SU-DHL-6 (cell line): Measurements from ENCODE around the gene TLCD2.

Source experiments
- H2AFZ ChIP-seq: fragments of 200-600 bp; sonication (generic); 2 replicates; pipeline ENCODE4 v1.6.1; 2014; ENCODE audit warnings: low read depth, mild to moderate bottlenecking, moderate library complexity, mixed read lengths, antibody characterized with exemption, low read length; ENCODE audit not compliant: severe bottlenecking
- H3F3A ChIP-seq: fragments of 200-600 bp; shearing (Covaris generic); 2 replicates; pipeline ENCODE4 v1.6.0; 2016; ENCODE audit warnings: antibody characterized with exemption, mild to moderate bottlenecking; ENCODE audit not compliant: insufficient read depth
- H3K27ac ChIP-seq: fragments of 200-600 bp; sonication (generic); 2 replicates; pipeline ENCODE4 v1.5.1; 2016; ENCODE audit warnings: low read depth, mild to moderate bottlenecking, low read length, moderate library complexity, mixed read lengths
- H3K27me3 ChIP-seq: fragments of 200-600 bp; sonication (generic), shearing (Covaris generic); 2 replicates; pipeline ENCODE4 v1.6.0; 2014; ENCODE audit warnings: mild to moderate bottlenecking, low read length
- H3K36me3 ChIP-seq: fragments of 200-600 bp; sonication (generic); 2 replicates; pipeline ENCODE4 v1.6.1; 2014; ENCODE audit warnings: mild to moderate bottlenecking, low read length, mixed read lengths
- H3K4me2 ChIP-seq: fragments of 300-600, 200-600 bp; shearing (Covaris generic), sonication (generic); 2 replicates; pipeline ENCODE4 v1.6.0; 2014; ENCODE audit warnings: low read length, low read depth, mild to moderate bottlenecking; ENCODE audit not compliant: poor library complexity, severe bottlenecking
- H3K4me3 ChIP-seq: fragments of 200-600 bp; sonication (generic); 2 replicates; pipeline ENCODE4 v1.5.1; 2014; ENCODE audit warnings: antibody characterized with exemption, low read length, mild to moderate bottlenecking, mixed read lengths; ENCODE audit not compliant: insufficient read depth, poor library complexity, severe bottlenecking
- H3K79me2 ChIP-seq: fragments of 200-600 bp; sonication (generic); 2 replicates; pipeline ENCODE4 v1.6.1; 2014; ENCODE audit warnings: mild to moderate bottlenecking, low read length, moderate library complexity; ENCODE audit not compliant: insufficient read depth
- H3K9ac ChIP-seq: fragments of 200-600 bp; sonication (generic); 2 replicates; pipeline ENCODE4 v1.7.0; 2014; ENCODE audit warnings: mild to moderate bottlenecking, low read length
- H3K9me2 ChIP-seq: fragments of 200-600 bp; sonication (generic); replicated peaks from 2 replicates; pipeline ENCODE4 v1.6.1; 2014; ENCODE audit warnings: low read length; ENCODE audit not compliant: insufficient read depth
- H3K9me3 ChIP-seq: fragments of 200-600 bp; sonication (generic); 2 replicates; pipeline ENCODE4 v1.6.1; 2014; ENCODE audit warnings: low read length, mixed read lengths; ENCODE audit not compliant: insufficient read depth
- H4K20me1 ChIP-seq: fragments of 200-600 bp; sonication (generic); 2 replicates; pipeline ENCODE4 v1.6.1; 2014; ENCODE audit warnings: low read depth, mild to moderate bottlenecking, antibody characterized with exemption, low read length, moderate library complexity, mixed read lengths
- EZH2phosphoT487 ChIP-seq: fragments of 200-600 bp; sonication (generic), shearing (Covaris generic); conservative IDR thresholded peaks from 2 replicates; pipeline ENCODE4 v1.6.1; 2018; ENCODE audit warnings: mild to moderate bottlenecking, antibody characterized with exemption, low read length, moderate library complexity, mixed read lengths
- TF ChIP-seq, protein P1 (sequence below): fragments of 200-600 bp; sonication (generic); IDR thresholded peaks from one replicate; pipeline ENCODE4 v1.5.1; 2017; ENCODE audit warnings: antibody characterized with exemption, mild to moderate bottlenecking, low read length, moderate library complexity; ENCODE audit not compliant: insufficient read depth, poor library complexity, severe bottlenecking

Gene TLCD2, protein sequence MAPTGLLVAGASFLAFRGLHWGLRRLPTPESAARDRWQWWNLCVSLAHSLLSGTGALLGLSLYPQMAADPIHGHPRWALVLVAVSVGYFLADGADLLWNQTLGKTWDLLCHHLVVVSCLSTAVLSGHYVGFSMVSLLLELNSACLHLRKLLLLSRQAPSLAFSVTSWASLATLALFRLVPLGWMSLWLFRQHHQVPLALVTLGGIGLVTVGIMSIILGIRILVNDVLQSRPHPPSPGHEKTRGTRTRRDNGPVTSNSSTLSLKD

DNA sequence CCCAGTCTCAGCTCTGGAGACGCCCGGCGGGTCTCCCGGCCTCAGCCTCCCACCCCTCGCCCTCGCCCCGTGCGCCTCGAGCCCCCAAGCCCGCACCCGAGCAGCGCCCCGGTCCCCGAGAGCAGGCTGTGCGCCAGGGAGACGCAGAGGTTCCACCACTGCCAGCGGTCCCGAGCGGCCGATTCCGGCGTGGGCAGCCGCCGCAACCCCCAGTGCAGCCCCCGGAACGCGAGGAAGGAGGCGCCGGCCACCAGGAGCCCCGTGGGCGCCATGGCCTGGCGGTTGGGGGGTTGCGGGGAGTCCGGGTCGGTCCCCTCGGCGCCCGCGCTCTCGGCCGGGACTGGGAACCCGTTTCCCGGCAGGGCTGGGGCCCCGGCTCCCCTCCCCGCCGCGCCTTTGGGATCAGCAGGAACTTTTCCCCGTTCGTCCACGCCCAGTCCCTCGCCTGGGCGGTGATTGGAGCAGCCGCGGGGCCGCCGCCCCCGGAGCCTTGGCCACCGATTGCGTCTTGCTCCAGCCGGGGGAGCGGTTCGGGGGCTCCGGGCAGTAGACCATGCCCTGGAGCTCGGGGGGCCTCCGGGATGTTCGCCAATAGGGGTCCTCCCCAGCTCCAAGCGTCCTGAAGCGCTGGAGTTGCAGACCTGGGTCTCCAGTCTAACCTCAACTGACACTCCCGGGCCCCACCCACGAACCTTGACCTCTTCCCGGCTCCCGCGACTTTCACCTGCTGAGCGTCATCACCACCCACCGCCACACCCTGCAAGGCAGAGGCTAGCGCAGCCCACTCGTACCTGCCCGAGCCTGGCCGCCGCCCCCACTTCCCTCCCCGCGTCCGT is at the start of gene TLCD2:
Gene TLCD2 (minus strand): TSS at position 407 of the 836 bp plus-strand sequence. CDS start 135 bp downstream, at position 272.
- Histone ChIP-seq H2AFZ (no peak within 1 kb of the TSS), H4K20me1 (no peaks in the 10 kb centered on the region), H3K4me3 (no peak within 1 kb of the TSS), H3K9me3 (no peaks in the 10 kb centered on the region), H3K9me2 (no peaks in the 10 kb centered on the region), H3K9ac (no peak within 1 kb of the TSS), H3K4me2 (no peak within 1 kb of the TSS), H3K36me3 (no peaks in the 10 kb centered on the region), H3K27ac (no peak within 1 kb of the TSS), H3F3A (peaks cover 4% of the 10 kb centered on the region; the same call in 1 of the 2 replicates), H3K79me2 (no peaks in the 10 kb centered on the region), H3K27me3 (no peaks in the 10 kb centered on the region)
- TF ChIP-seq, protein P1, sequence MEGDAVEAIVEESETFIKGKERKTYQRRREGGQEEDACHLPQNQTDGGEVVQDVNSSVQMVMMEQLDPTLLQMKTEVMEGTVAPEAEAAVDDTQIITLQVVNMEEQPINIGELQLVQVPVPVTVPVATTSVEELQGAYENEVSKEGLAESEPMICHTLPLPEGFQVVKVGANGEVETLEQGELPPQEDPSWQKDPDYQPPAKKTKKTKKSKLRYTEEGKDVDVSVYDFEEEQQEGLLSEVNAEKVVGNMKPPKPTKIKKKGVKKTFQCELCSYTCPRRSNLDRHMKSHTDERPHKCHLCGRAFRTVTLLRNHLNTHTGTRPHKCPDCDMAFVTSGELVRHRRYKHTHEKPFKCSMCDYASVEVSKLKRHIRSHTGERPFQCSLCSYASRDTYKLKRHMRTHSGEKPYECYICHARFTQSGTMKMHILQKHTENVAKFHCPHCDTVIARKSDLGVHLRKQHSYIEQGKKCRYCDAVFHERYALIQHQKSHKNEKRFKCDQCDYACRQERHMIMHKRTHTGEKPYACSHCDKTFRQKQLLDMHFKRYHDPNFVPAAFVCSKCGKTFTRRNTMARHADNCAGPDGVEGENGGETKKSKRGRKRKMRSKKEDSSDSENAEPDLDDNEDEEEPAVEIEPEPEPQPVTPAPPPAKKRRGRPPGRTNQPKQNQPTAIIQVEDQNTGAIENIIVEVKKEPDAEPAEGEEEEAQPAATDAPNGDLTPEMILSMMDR: no peak
- no peak for TF ChIP-seq EZH2phosphoT487

DNA sequence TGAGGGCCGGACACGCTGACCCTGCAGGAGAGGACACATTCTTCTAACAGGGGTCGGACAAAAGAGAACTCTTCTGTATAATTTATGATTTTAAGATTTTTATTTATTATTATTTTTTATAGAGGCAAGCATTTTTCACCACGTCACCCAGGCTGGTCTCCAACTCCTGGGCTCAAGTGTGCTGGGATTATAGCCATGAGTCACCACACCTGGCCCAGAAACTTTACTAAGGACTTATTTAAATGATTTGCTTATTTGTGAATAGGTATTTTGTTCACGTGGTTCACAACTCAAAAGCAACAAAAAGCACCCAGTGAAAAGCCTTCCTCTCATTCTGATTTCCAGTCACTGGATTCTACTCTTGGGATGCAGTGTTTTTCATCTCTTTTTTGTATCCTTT is 49.4 kb upstream of the TLCD2 start:
- Histone ChIP-seq H3K79me2 (no peaks in the 10 kb centered on the region), H3K9ac (no peak overlapping the region), H2AFZ (no peak overlapping the region), H3K27me3 (no peaks in the 10 kb centered on the region), H3K27ac (no peak overlapping the region), H3K9me2 (no peaks in the 10 kb centered on the region), H3K36me3 (no peaks in the 10 kb centered on the region), H3F3A (no peaks in the 10 kb centered on the region), H4K20me1 (no peaks in the 10 kb centered on the region), H3K9me3 (no peaks in the 10 kb centered on the region), H3K4me2 (no peak overlapping the region), H3K4me3 (no peak overlapping the region)
- TF ChIP-seq, protein P1: no peak
- TF ChIP-seq EZH2phosphoT487: no peak

DNA sequence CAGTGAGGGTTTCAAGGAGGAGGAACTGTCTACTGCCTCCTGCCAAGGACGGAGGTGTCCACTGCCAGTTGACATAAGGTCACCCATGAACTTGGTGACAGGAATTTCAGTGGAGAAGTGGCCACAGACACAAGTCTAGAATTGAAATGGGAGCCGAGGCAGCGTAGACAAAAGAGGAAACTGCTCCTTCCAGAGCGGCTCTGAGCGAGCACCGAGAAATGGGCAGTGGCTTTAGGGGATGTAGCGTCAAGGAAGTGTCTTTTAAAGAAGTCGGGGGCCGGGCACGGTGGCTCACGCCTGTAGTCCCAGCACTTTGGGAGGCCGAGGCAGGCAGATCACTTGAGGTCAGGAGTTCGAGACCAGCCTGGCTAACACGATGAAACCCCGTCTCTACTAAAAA is 48.6 kb upstream of the TLCD2 start:
- Histone ChIP-seq H3K36me3 (no peaks in the 10 kb centered on the region), H2AFZ (no peak overlapping the region), H3K9me2 (no peaks in the 10 kb centered on the region), H3K27me3 (no peaks in the 10 kb centered on the region), H3K9ac (no peak overlapping the region), H3K27ac (no peak overlapping the region), H3K4me3 (no peak overlapping the region), H3F3A (no peaks in the 10 kb centered on the region), H4K20me1 (no peaks in the 10 kb centered on the region), H3K9me3 (no peaks in the 10 kb centered on the region), H3K79me2 (no peaks in the 10 kb centered on the region), H3K4me2 (no peak overlapping the region)
- no peak for TF ChIP-seq EZH2phosphoT487
- TF ChIP-seq, protein P1: no peak
